ENCODE data around the gene SLC9A3.

- no peak for TF ChIP-seq CTCF (IDR thresholded peaks at IDR 0.05; ENCODE audit: low read depth, low read length, poor library complexity, severe bottlenecking)
- no peak for TF ChIP-seq EZH2phosphoT487 (IDR thresholded peaks at IDR 0.05; ENCODE audit: borderline replicate concordance, low read length)
These were observed 14.6 kb downstream of the SLC9A3 start for GRCh38 chr5:509611-510185.
